GM23248 (cell line): ENCODE measurements around the gene RNF225. TPM values are rescaled to one million over a fixed set of nuclear protein-coding genes. Genes with fewer than 3 reads are reported as not detected.
A peak's percentile ranks its signal among the peaks of the same experiment; 100 is the strongest.

Experiments
- DNase-seq: peaks from one replicate; pipeline ENCODE4 v3.0.0-alpha.2; 2015
- H2AFZ ChIP-seq: fragments of 200-600 bp; sonication (generic); 2 replicates; pipeline ENCODE4 v1.6.1; 2016; ENCODE audit warnings: antibody characterized with exemption
- H3F3A ChIP-seq: fragments of 200-600 bp; sonication (generic); 2 replicates; pipeline ENCODE4 v1.6.1; 2016; ENCODE audit warnings: mild to moderate bottlenecking, antibody characterized with exemption, mixed run types; ENCODE audit not compliant: insufficient read depth
- H3K27ac ChIP-seq: fragments of 200-600 bp; sonication (generic); 2 replicates; pipeline ENCODE4 v1.5.1; 2016; ENCODE audit warnings: mild to moderate bottlenecking
- H3K27me3 ChIP-seq: fragments of 200-600 bp; sonication (generic); replicated peaks from 2 replicates; pipeline ENCODE4 v1.6.1; 2016; ENCODE audit warnings: mild to moderate bottlenecking; ENCODE audit not compliant: insufficient read depth
- H3K36me3 ChIP-seq: fragments of 200-600 bp; sonication (generic); 2 replicates; pipeline ENCODE4 v1.6.1; 2016; ENCODE audit warnings: low read depth, mild to moderate bottlenecking
- H3K4me1 ChIP-seq: fragments of 200-600 bp; sonication (generic); 2 replicates; pipeline ENCODE4 v1.6.1; 2016; ENCODE audit warnings: mild to moderate bottlenecking; ENCODE audit not compliant: insufficient read depth
- H3K4me2 ChIP-seq: fragments of 200-600 bp; sonication (generic); one replicate; pipeline ENCODE4 v1.6.1; 2016; ENCODE audit warnings: mild to moderate bottlenecking; ENCODE audit not compliant: unreplicated experiment
- H3K4me3 ChIP-seq: fragments of 200-600 bp; sonication (generic); 2 replicates; pipeline ENCODE4 v1.5.1; 2016; ENCODE audit warnings: mild to moderate bottlenecking
- H3K79me2 ChIP-seq: fragments of 200-600 bp; sonication (generic); 2 replicates; pipeline ENCODE4 v1.6.1; 2016; ENCODE audit warnings: mild to moderate bottlenecking; ENCODE audit not compliant: insufficient read depth
- H3K9ac ChIP-seq: fragments of 200-600 bp; sonication (generic); 2 replicates; pipeline ENCODE4 v1.6.1; 2016; ENCODE audit warnings: mild to moderate bottlenecking
- H3K9me2 ChIP-seq: fragments of 200-600 bp; sonication (generic); 2 replicates; pipeline ENCODE4 v1.6.1; 2016; ENCODE audit warnings: mixed run types, mild to moderate bottlenecking, moderate library complexity; ENCODE audit not compliant: insufficient read depth
- H3K9me3 ChIP-seq: fragments of 200-600 bp; sonication (generic); one replicate; pipeline ENCODE4 v1.6.1; 2017; ENCODE audit warnings: low read depth
- H4K20me1 ChIP-seq: fragments of 200-600 bp; sonication (generic); 2 replicates; pipeline ENCODE4 v1.6.0; 2016; ENCODE audit not compliant: insufficient read depth
- EZH2 ChIP-seq: fragments of 200-600 bp; sonication (generic); IDR thresholded peaks from 2 replicates; pipeline ENCODE4 v1.6.1; 2018; ENCODE audit warnings: antibody characterized with exemption, mild to moderate bottlenecking; ENCODE audit not compliant: insufficient read depth, poor library complexity, severe bottlenecking
- EZH2phosphoT487 ChIP-seq: fragments of 200-600 bp; sonication (generic); IDR thresholded peaks from 2 replicates; pipeline ENCODE4 v1.6.1; 2018; ENCODE audit warnings: antibody characterized with exemption, moderate library complexity, mild to moderate bottlenecking, low read depth; ENCODE audit not compliant: insufficient read depth
- WGBS, 2 experiments: methylation state at CpG; one replicate each; pipeline ENCODE4 v1.1.6; 2015 to 2017; ENCODE audit warnings: low lambda C conversion rate in 2 of 2, low coverage in 1 of 2; ENCODE audit errors: missing lambda C conversion rate in 2 of 2; 5-methylcytosine and 5-hydroxymethylcytosine counted together
- in situ Hi-C: fragments of 300-500 bp; cut with MboI; formaldehyde crosslinking; loops from 2 replicates; pipeline ENCODE4 v1.15.0; 2020
- polyA plus RNA-seq: library from polyadenylated mRNA; unstranded; fragments of >200 nt; fragmentation: Nextera tagmentation; extraction: Ambion mirVana; gene quantifications from 2 replicates; pipeline ENCODE4 v1.2.1, GENCODE V29; 2016
- total RNA-seq: library from RNA; depleted of rRNA; stranded (reverse); fragments of >200 nt; shearing (Covaris generic); gene quantifications from 2 replicates; pipeline ENCODE4 v1.2.3, GENCODE V29; 2014

The RNF225 gene
- total and polyA plus RNA-seq, 2 experiments from 2014 or later, result not detected

GRCh38 chr19:58407658-58408151 lies 12.2 kb downstream of the RNF225 start:
- H4K20me1 ChIP-seq, result no peaks in the 10 kb centered on the region
- WGBS, 2 experiments, result 5 to 6% methylated on average over 22 of the region's 22 CpGs
- H3K27me3 ChIP-seq, result no peaks in the 10 kb centered on the region
- H3K27ac ChIP-seq, result peak overlapping the region; percentile 59
- peak overlapping the region; percentile 84 for H2AFZ ChIP-seq
- H3F3A ChIP-seq, result 0 out of 2 replicates have a peak, but pooled peaks cover 5% of the 10 kb centered on the region
- TF ChIP-seq EZH2phosphoT487 (no peak), EZH2 (no peak)
- in situ Hi-C loops, result no loop called here
- H3K9me3 ChIP-seq, result no peaks in the 10 kb centered on the region
- H3K4me1 ChIP-seq, result 0 out of 2 replicates have a peak, but pooled peaks cover 11% of the 10 kb centered on the region
- peak overlapping the region; percentile 93 for H3K4me2 ChIP-seq
- peaks cover 54% of the 10 kb centered on the region for H3K79me2 ChIP-seq
- DNase-seq, result peak; percentile 54
- no peaks in the 10 kb centered on the region for H3K9me2 ChIP-seq
- peak overlapping the region; percentile 92 for H3K9ac ChIP-seq
- H3K4me3 ChIP-seq, result peak overlapping the region; percentile 91
- H3K36me3 ChIP-seq, result no peaks in the 10 kb centered on the region

- 0 out of 2 replicates have a peak, but pooled peaks cover 11% of the 10 kb centered on the region for H3K4me1 ChIP-seq
- H3K27ac ChIP-seq, result peak within 1 kb of the TSS; percentile 59
- 0 to 1% methylated on average over 72 to 95 of the region's 100 CpGs for WGBS, 2 experiments
- no peaks in the 10 kb centered on the region for H3K9me3 ChIP-seq
- H2AFZ ChIP-seq, result peak within 1 kb of the TSS; percentile 84
- no peaks in the 10 kb centered on the region for H3K9me2 ChIP-seq
- no peaks in the 10 kb centered on the region for H4K20me1 ChIP-seq
- peak within 1 kb of the TSS; percentile 91 for H3K4me3 ChIP-seq
- no peaks in the 10 kb centered on the region for H3K27me3 ChIP-seq
- peak within 1 kb of the TSS; percentile 92 for H3K9ac ChIP-seq
- in situ Hi-C loops, result no loop called here
- peaks cover 61% of the 10 kb centered on the region for H3K79me2 ChIP-seq
- no peaks in the 10 kb centered on the region for H3F3A ChIP-seq
- peak; percentile 97 for DNase-seq
- peak within 1 kb of the TSS; percentile 93 for H3K4me2 ChIP-seq
- TF ChIP-seq EZH2phosphoT487, result no peak
- TF ChIP-seq EZH2, result no peak
- no peaks in the 10 kb centered on the region for H3K36me3 ChIP-seq
Observed at GRCh38 chr19:58408152-58409009, 12.9 kb downstream of the RNF225 start, which contains the start of gene ZNF584. ZNF584 (plus strand) TSS chr19:58408649; CDS start chr19:58409148, 499 bp downstream.

- peak overlapping the region; percentile 91 for H3K4me3 ChIP-seq
- H3K27ac ChIP-seq, result peak overlapping the region; percentile 59
- DNase-seq, result peak; percentile 67
- peak overlapping the region; percentile 84 for H2AFZ ChIP-seq
- WGBS, 2 experiments, result 2 to 3% methylated on average over 34 of the region's 34 CpGs
- no peaks in the 10 kb centered on the region for H3K27me3 ChIP-seq
- in situ Hi-C loops, result no loop called here
- H3K4me1 ChIP-seq, result 0 out of 2 replicates have a peak, but pooled peaks cover 11% of the 10 kb centered on the region
- H3K4me2 ChIP-seq, result peak overlapping the region; percentile 93
- H3K9ac ChIP-seq, result peak overlapping the region; percentile 92
- H3F3A ChIP-seq, result no peaks in the 10 kb centered on the region
- TF ChIP-seq EZH2phosphoT487 (no peak), EZH2 (no peak)
- no peaks in the 10 kb centered on the region for H3K9me3 ChIP-seq
- H4K20me1 ChIP-seq, result no peaks in the 10 kb centered on the region
- no peaks in the 10 kb centered on the region for H3K36me3 ChIP-seq
- H3K79me2 ChIP-seq, result peaks cover 69% of the 10 kb centered on the region
- H3K9me2 ChIP-seq, result no peaks in the 10 kb centered on the region
Observed at GRCh38 chr19:58409010-58409790, 13.7 kb downstream of the RNF225 start.

- Histone ChIP-seq H3K27ac (no peak overlapping the region), H3K4me3 (no peak overlapping the region), H3K79me2 (peaks cover 52% of the 10 kb centered on the region), H3K4me1 (no peaks in the 10 kb centered on the region), H3K27me3 (no peaks in the 10 kb centered on the region), H3K36me3 (peaks cover 37% of the 10 kb centered on the region), H3K4me2 (no peak overlapping the region), H3K9me3 (no peaks in the 10 kb centered on the region), H3K9ac (no peak overlapping the region), H3F3A (no peaks in the 10 kb centered on the region), H3K9me2 (no peaks in the 10 kb centered on the region), H4K20me1 (no peaks in the 10 kb centered on the region), H2AFZ (no peak overlapping the region)
- no peak for TF ChIP-seq EZH2
- TF ChIP-seq EZH2phosphoT487, result no peak
- DNase-seq, result no peak
- WGBS, 2 experiments, result 98 to 100% methylated on average over 5 of the region's 5 CpGs
- in situ Hi-C loops, result no loop called here
Observed at GRCh38 chr19:58416604-58417003, 21.1 kb downstream of the RNF225 start.
